Medulla oblongata (tissue), 1 donor: ENCODE results near the gene NFIA.
"Not testable (repeated sequence)": the region's sequence is repeated elsewhere in the genome, so short reads cannot be mapped to it uniquely, and the experiment has no call there.

ENCODE experiments used
- DNase-seq: peaks from one replicate; pipeline ENCODE4 v3.0.0-alpha.2; 2015; ENCODE audit errors: extremely low spot score

NFIA gene

GRCh38 chr1:61453111-61453961 is 371.0 kb downstream of the NFIA start:
- DNase-seq: peak; percentile 97

- DNase-seq: no peak
Measured at GRCh38 chr1:61455400-61455799, 373.0 kb downstream of the NFIA start.

GRCh38 chr1:61457526-61458040 is 375.2 kb downstream of the NFIA start:
- no peak for DNase-seq

DNA sequence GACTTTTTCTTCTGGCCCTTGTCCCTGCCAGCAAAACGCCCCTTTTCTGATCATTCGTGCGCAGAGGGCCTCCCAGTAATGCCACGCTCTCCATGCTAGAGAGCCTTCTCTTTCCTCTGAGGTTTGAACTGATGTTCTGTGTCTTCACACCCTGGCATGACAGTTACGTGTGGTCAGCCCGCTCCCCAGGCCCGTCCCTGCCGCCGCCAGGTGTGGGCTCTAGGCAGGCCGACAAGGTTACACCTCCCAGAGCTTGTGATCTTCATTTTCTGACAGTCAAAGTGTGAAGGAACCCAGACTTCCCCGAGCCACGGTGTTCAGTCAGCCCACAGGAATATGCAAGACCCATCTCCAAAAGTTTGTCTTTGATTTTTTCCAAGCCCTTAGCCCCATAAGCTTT is 377.0 kb downstream of the NFIA start:
- no peak for DNase-seq

- no peak for DNase-seq
Measured at GRCh38 chr1:61460191-61460590, 377.8 kb downstream of the NFIA start.

DNA sequence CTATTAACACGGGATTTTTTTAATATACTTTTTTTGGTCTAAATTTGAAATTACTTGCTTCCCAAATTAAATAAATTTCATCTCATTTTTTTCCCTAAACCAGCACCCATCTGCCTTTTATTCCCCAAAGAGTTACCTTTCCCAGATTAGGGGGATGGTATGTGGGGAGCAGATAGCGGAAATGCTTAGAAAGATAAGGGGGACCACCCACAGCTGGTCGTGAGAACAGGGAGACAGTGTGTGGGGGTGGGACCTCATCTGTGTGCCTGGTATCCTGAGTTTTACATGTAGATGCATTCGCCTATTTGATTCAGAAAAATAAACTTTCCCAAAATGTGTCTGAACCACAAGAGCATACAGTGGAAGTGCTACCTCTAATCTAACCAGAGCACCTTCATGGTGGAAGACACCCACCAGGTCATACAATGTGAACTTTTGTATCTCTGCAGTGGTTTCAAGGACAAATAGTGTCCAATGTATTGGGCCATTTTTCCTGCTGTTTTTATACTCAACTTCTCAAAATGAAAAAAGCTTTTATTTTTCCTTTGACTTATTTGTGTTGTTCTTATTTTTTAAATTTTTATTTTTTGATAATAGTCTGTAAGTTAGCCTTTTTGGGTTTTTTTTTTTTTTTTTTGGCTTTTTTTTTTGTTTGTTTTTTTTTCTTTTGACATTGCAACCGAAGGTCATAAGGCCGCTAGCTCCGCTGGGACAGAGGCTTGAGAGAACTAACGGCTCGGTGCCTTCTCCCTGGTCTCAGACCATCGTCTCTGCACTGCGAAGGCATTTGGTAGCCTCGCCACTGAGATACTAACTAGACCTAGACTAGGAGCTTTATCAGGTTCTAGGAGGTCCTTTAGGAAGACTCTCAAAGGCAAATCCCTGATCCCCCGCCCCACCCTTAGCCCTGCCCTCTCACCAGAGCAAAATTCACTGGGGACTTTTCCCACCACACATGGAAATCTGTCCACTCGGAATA is 379.3 kb downstream of the NFIA start:
- no peak for DNase-seq

- DNase-seq: no peak
Measured at GRCh38 chr1:61462628-61463027, 380.3 kb downstream of the NFIA start.

GRCh38 chr1:61463220-61463619 is 380.9 kb downstream of the NFIA start:
- DNase-seq: no peak

DNA sequence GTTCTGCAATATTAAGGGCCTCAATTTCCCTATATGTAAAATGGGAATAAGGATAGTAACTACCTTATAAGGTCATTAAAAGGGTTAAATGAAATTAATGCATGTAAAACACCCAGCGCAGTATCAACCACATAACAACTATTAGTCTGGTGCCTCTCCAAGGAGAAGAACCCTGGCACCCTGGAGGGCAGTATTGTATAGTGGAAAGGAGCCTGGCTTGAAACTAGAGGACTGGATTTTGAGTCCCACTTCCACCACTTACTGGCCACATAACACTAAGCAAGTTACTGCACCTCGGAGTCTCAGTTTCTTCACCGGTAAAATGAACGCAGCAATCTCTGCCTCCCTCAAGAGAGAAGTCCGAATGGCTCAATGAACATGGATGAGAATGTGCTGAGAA is 385.5 kb downstream of the NFIA start:
- DNase-seq: not testable (repeated sequence)

DNA sequence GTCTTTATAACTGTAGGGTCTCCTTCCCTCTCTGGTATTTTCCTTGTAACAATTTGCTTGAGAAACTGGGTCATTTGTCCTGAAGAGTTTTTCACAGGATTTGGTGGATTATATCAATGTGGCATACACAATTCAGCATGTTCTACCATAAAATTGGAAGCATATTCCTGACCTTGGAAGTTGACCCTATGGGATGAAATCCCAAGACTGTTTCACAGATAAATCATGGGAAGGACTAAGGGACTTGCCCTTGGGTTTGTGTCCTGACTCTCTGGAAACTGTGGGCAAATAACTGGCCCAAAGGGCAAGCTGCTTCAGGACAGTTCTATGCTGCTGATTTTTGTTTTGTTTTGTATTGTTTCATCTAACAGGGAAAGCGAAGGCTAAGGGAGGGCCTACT is 387.0 kb downstream of the NFIA start:
- no peak for DNase-seq

GRCh38 chr1:61472876-61473275 is 390.5 kb downstream of the NFIA start:
- DNase-seq: no peak

- DNase-seq: no peak
Measured at GRCh38 chr1:61474269-61474817, 392.0 kb downstream of the NFIA start.

DNA sequence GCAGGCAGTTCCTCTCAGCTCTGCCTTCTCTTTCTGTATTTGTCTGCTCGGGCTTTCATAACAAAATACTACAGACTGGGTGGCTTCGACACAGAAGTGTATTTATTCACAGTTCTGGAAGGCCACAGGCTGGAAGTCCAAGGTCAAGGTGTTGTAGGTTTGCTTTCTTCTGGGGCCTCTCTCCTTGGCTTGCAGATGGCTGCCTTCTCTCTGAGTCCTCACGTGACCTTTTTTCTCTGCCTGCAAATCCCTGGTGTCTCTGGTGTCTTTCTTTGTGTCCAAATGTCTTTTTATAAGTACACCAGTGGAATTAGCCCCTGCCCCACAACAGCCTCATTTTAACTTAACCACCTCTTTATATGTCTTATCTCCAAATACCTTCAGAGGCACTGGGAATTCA is 392.6 kb downstream of the NFIA start:
- no peak for DNase-seq

DNA sequence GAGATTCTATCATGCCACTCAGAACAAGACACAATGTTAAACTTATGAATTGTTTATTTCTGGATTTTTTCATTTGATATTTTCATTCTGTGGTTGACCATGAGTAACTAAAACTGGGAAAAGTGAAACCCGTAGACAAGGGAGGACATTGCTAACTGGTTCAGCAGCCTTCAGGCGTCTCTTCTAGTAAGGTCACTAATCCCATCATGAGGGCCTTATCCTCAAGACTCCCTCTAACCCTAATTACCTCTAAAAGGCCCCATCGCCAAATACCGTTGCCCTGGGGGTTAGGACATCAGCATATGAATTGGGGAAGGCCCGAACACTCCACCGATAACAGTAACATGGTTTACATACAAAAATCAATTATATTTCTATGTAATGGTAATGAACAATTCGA is 394.9 kb downstream of the NFIA start:
- no peak for DNase-seq

- no peak for DNase-seq
Measured at GRCh38 chr1:61480273-61480935, 398.0 kb downstream of the NFIA start.

DNA sequence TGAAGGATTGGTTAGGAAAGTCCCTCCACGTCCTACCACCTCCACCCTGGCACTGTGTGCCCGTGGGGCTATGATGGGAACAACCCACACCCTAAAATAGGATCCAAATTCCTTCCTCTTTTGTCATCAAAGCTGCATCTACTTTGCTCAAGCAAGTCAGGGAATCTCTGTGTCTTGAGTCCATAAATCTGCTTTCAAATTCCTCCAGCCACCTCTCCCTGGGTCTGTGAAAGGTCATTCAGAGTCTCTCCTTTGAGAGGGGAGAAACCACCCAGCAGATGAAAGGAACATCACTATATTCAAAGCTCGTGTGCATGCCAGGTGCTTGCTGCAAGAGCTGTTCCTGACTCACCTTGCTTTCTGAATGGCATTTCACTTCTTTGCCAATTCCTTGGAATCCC is 399.0 kb downstream of the NFIA start:
- no peak for DNase-seq

GRCh38 chr1:61482170-61482734 is 399.9 kb downstream of the NFIA start:
- no peak for DNase-seq

- DNase-seq: no peak
Measured at GRCh38 chr1:61486783-61487536, 404.6 kb downstream of the NFIA start.

DNA sequence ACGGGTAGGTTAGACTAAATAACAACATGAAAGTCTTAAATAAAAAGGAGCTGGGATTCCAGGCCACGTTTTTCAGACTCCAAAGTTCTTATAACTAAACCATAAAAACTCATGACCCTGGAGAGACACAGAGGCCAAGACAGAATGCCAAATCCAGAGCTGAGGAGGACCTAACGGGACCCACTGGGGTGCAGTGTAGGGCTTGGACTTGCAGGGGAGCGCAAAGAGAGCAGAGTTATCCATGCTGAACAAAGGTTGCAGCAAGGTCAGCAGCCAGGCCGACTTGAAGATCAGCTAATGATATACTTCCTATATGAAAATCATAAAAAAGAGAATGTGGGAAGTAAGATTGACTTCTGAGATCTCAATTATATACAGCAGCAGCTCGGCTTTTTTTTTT is 405.4 kb downstream of the NFIA start:
- DNase-seq: no peak

DNA sequence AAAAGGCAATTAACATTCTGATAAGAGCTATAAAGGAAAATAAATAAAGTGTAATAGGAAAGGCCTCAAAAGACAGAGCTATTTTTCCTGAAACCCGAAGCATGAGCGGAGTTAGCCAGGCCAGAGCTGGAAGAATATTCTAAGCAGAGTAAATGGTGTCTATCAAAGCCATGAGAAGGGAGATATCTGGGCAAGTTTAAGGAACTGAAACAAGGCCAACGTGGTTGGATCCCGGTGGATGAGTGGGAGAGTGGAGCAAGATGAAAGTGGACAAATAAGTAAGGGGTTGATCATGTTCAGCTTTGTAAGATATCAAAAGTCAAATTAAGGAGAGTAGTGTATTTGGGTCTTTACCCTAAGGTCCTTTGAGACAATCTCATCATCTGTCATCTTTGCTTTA is 408.6 kb downstream of the NFIA start:
- no peak for DNase-seq

- DNase-seq: no peak
Measured at GRCh38 chr1:61491497-61491896, 409.1 kb downstream of the NFIA start.
